ENCODE results near the gene MAGI2.
A peak's percentile ranks its signal among the peaks of the same experiment; 100 is the strongest.

Gene MAGI2

GRCh38 chr7:77989981-77990566, 1463.4 kb downstream of the MAGI2 start:
- DNase-seq (no peak), ATAC-seq (replicated peaks) (no peak)
- Mint-ChIP-seq H3K4me3 (no peak overlapping the region), H3K36me3 (no peaks in the 10 kb centered on the region), H3K9me3 (peaks cover 0 to 2% of the 10 kb centered on the region in 2 donors), H3K4me1 (peaks cover 2 to 5% of the 10 kb centered on the region in 2 donors), H3K27ac (no peak overlapping the region), H3K27me3 (peaks cover 0 to 13% of the 10 kb centered on the region in 2 donors)

- H3K27me3 Mint-ChIP-seq = peaks cover 6 to 15% of the 10 kb centered on the region in 2 donors
- H3K36me3 Mint-ChIP-seq = no peaks in the 10 kb centered on the region
- ATAC-seq (replicated peaks) = no peak
- H3K27ac Mint-ChIP-seq = no peak overlapping the region
- DNase-seq = no peak
- H3K9me3 Mint-ChIP-seq = peaks cover 0 to 2% of the 10 kb centered on the region in 2 donors
- H3K4me1 Mint-ChIP-seq = peaks cover 3 to 5% of the 10 kb centered on the region in 2 donors
- no peak overlapping the region for H3K4me3 Mint-ChIP-seq
Observed at GRCh38 chr7:77985974-77986339, 1467.5 kb downstream of the MAGI2 start.

GRCh38 chr7:77985232-77985973, 1468.1 kb downstream of the MAGI2 start:
- no peak for ATAC-seq (replicated peaks)
- Mint-ChIP-seq H3K36me3 (no peaks in the 10 kb centered on the region), H3K4me1 (peaks cover 3 to 5% of the 10 kb centered on the region in 2 donors), H3K4me3 (no peak overlapping the region), H3K27ac (no peak overlapping the region), H3K9me3 (peaks cover 0 to 2% of the 10 kb centered on the region in 2 donors), H3K27me3 (peaks cover 6 to 11% of the 10 kb centered on the region in 2 donors)
- DNase-seq = no peak

- no peak overlapping the region for H3K4me3 Mint-ChIP-seq
- peaks cover 0 to 1% of the 10 kb centered on the region in 2 donors for H3K4me1 Mint-ChIP-seq
- H3K9me3 Mint-ChIP-seq = no peaks in the 10 kb centered on the region
- no peak overlapping the region for H3K27ac Mint-ChIP-seq
- H3K27me3 Mint-ChIP-seq = peaks cover 6 to 7% of the 10 kb centered on the region in 2 donors
- ATAC-seq (replicated peaks) = no peak
- peaks cover 0 to 7% of the 10 kb centered on the region in 2 donors for H3K36me3 Mint-ChIP-seq
- no peak for DNase-seq
Observed at GRCh38 chr7:77983973-77984372, 1469.5 kb downstream of the MAGI2 start.

- H3K36me3 Mint-ChIP-seq = peaks cover 0 to 7% of the 10 kb centered on the region in 2 donors
- ATAC-seq (replicated peaks) = no peak
- peaks cover 0 to 1% of the 10 kb centered on the region in 2 donors for H3K4me1 Mint-ChIP-seq
- no peak for DNase-seq
- H3K27me3 Mint-ChIP-seq = peaks cover 6 to 7% of the 10 kb centered on the region in 2 donors
- no peaks in the 10 kb centered on the region for H3K9me3 Mint-ChIP-seq
- H3K4me3 Mint-ChIP-seq = no peak overlapping the region
- H3K27ac Mint-ChIP-seq = no peak overlapping the region
Observed at GRCh38 chr7:77982926-77983550, 1470.4 kb downstream of the MAGI2 start.

- DNase-seq = no peak
- Mint-ChIP-seq H3K9me3 (no peaks in the 10 kb centered on the region), H3K4me3 (no peak overlapping the region), H3K27ac (no peak overlapping the region), H3K4me1 (peaks cover 3 to 12% of the 10 kb centered on the region in 2 donors), H3K36me3 (peaks cover 0 to 11% of the 10 kb centered on the region in 2 donors), H3K27me3 (peaks cover 6 to 7% of the 10 kb centered on the region in 2 donors)
- no peak for ATAC-seq (replicated peaks)
Observed at GRCh38 chr7:77980087-77980713, 1473.3 kb downstream of the MAGI2 start.

GRCh38 chr7:77979219-77979618, 1474.2 kb downstream of the MAGI2 start:
- ATAC-seq (replicated peaks) (no peak), DNase-seq (no peak)
- peaks cover 0 to 14% of the 10 kb centered on the region in 2 donors for H3K36me3 Mint-ChIP-seq
- peaks cover 3 to 12% of the 10 kb centered on the region in 2 donors for H3K4me1 Mint-ChIP-seq
- peaks cover 6 to 7% of the 10 kb centered on the region in 2 donors for H3K27me3 Mint-ChIP-seq
- H3K4me3 Mint-ChIP-seq = no peak overlapping the region
- H3K27ac Mint-ChIP-seq = no peak overlapping the region
- H3K9me3 Mint-ChIP-seq = no peaks in the 10 kb centered on the region

- Mint-ChIP-seq H3K9me3 (no peaks in the 10 kb centered on the region), H3K27ac (no peak overlapping the region), H3K27me3 (no peaks in the 10 kb centered on the region), H3K4me3 (no peak overlapping the region), H3K36me3 (peaks cover 0 to 14% of the 10 kb centered on the region in 2 donors), H3K4me1 (peaks cover 2 to 12% of the 10 kb centered on the region in 2 donors)
- DNase-seq (no peak), ATAC-seq (replicated peaks) (peak; percentile 66 to 69)
Observed at GRCh38 chr7:77975672-77976480, 1477.6 kb downstream of the MAGI2 start.

- H3K4me3 Mint-ChIP-seq = no peak overlapping the region
- no peak overlapping the region for H3K27ac Mint-ChIP-seq
- H3K9me3 Mint-ChIP-seq = no peaks in the 10 kb centered on the region
- peaks cover 2 to 12% of the 10 kb centered on the region in 2 donors for H3K4me1 Mint-ChIP-seq
- DNase-seq (no peak), ATAC-seq (replicated peaks) (no peak)
- no peaks in the 10 kb centered on the region for H3K27me3 Mint-ChIP-seq
- peaks cover 8 to 30% of the 10 kb centered on the region in 2 donors for H3K36me3 Mint-ChIP-seq
Observed at GRCh38 chr7:77971726-77972125, 1481.7 kb downstream of the MAGI2 start.

GRCh38 chr7:77967429-77967828, 1486.0 kb downstream of the MAGI2 start:
- Mint-ChIP-seq H3K4me1 (peaks cover 0 to 5% of the 10 kb centered on the region in 2 donors), H3K27ac (no peak overlapping the region), H3K27me3 (no peaks in the 10 kb centered on the region), H3K9me3 (peaks cover 0 to 2% of the 10 kb centered on the region in 2 donors), H3K36me3 (peaks cover 12 to 35% of the 10 kb centered on the region in 2 donors), H3K4me3 (no peak overlapping the region)
- DNase-seq = no peak
- ATAC-seq (replicated peaks) = no peak
